Fibroblast of skin of back (primary cell): ENCODE measurements around the gene PTTG1IP2.

ENCODE experiments used
- DNase-seq: peaks from one replicate; pipeline ENCODE4 v3.0.0-alpha.2; 2013

PTTG1IP2 gene

GRCh38 chr7:90483251-90483650 lies 13.8 kb downstream of the PTTG1IP2 start:
- no peak for DNase-seq

GRCh38 chr7:90484706-90485105 lies 15.3 kb downstream of the PTTG1IP2 start:
- DNase-seq: no peak

- no peak for DNase-seq
Measured at GRCh38 chr7:90485734-90486316, 16.4 kb downstream of the PTTG1IP2 start.

GRCh38 chr7:90487808-90488207 lies 18.4 kb downstream of the PTTG1IP2 start:
- DNase-seq: no peak

- DNase-seq: no peak
Measured at GRCh38 chr7:90488220-90488619, 18.8 kb downstream of the PTTG1IP2 start.

- DNase-seq: no peak
Measured at GRCh38 chr7:90492250-90492649, 22.8 kb downstream of the PTTG1IP2 start.

- no peak for DNase-seq
Measured at GRCh38 chr7:90495241-90495640, 25.8 kb downstream of the PTTG1IP2 start.

GRCh38 chr7:90502539-90502938 lies 33.1 kb downstream of the PTTG1IP2 start:
- DNase-seq: no peak

- DNase-seq: no peak
Measured at GRCh38 chr7:90503367-90503766, 33.9 kb downstream of the PTTG1IP2 start.

GRCh38 chr7:90507692-90508091 lies 38.3 kb downstream of the PTTG1IP2 start:
- no peak for DNase-seq

GRCh38 chr7:90511776-90512175 lies 42.3 kb downstream of the PTTG1IP2 start:
- no peak for DNase-seq

GRCh38 chr7:90512821-90513254 lies 43.4 kb downstream of the PTTG1IP2 start:
- DNase-seq: no peak

GRCh38 chr7:90516257-90516656 lies 46.8 kb downstream of the PTTG1IP2 start:
- no peak for DNase-seq

GRCh38 chr7:90518630-90519029 lies 49.2 kb downstream of the PTTG1IP2 start:
- no peak for DNase-seq

GRCh38 chr7:90520484-90520883 lies 51.0 kb downstream of the PTTG1IP2 start:
- DNase-seq: no peak

GRCh38 chr7:90530263-90530662 lies 60.8 kb downstream of the PTTG1IP2 start:
- DNase-seq: peak; percentile 26

GRCh38 chr7:90532231-90532929 lies 62.9 kb downstream of the PTTG1IP2 start:
- DNase-seq: no peak

GRCh38 chr7:90536449-90536848 lies 67.0 kb downstream of the PTTG1IP2 start:
- DNase-seq: no peak

GRCh38 chr7:90538405-90538804 lies 69.0 kb downstream of the PTTG1IP2 start:
- no peak for DNase-seq

- DNase-seq: no peak
Measured at GRCh38 chr7:90540406-90540805, 71.0 kb downstream of the PTTG1IP2 start.

GRCh38 chr7:90551036-90551435 lies 81.6 kb downstream of the PTTG1IP2 start:
- DNase-seq: no peak

- peak; percentile 4 for DNase-seq
Measured at GRCh38 chr7:90552521-90552920, 83.1 kb downstream of the PTTG1IP2 start.

- no peak for DNase-seq
Measured at GRCh38 chr7:90560730-90561129, 91.3 kb downstream of the PTTG1IP2 start.
